Measurements from ENCODE around the gene IRAK2. TPM values are rescaled to one million over a fixed set of nuclear protein-coding genes. Genes with fewer than 3 reads are reported as not detected.

The IRAK2 gene
- total RNA-seq, 1 experiment from 2014 or later = 25.1 TPM

DNA sequence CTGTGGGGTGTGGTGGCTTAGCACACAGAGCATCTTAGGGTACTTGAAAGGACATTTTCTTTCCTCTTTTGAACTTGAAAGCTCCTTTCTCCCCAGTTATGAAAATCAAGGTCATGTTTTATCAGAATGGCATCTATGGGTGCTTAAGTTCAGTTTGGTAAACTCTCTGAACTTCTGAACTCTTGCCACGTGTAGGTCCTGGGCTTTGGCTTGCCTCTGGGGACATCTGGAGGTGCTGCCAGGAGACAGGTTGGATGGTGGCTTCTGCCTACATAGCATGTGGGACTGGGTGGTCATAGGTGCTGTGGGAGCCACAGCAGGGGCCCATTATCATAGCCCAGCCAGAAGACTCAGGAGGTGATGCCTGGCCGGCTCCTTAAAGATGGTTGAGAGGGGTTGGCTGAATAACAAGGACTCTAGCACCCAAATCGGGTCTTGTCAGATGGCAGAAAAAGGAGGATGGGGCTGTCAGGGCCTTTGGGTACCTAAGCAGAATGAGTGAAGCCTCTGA is 112.5 kb downstream of the IRAK2 start:
- Histone ChIP-seq H3K4me3 (ENCODE audit: low read depth in 2 of 2, low read length in 2 of 2) (no peak overlapping the region), H3K9me3 (ENCODE audit: control insufficient read depth, insufficient read depth, low read depth, low read length) (no peaks in the 10 kb centered on the region), H3K4me1 (ENCODE audit: control insufficient read depth, insufficient read depth, low read length) (no peaks in the 10 kb centered on the region), H3K27ac (ENCODE audit: low read length) (no peak overlapping the region), H3K36me3 (ENCODE audit: control insufficient read depth, insufficient read depth, low read length) (0 out of 2 replicates have a peak, but pooled peaks cover 2% of the 10 kb centered on the region), H3K27me3 (ENCODE audit: control insufficient read depth, insufficient read depth, low read length) (no peaks in the 10 kb centered on the region)
- CTCF ChIA-PET = no interaction called here
- in situ Hi-C loops (cut with HindIII; ENCODE audit: low pct_unique_long_range_greater_than_20kb, low sequenced_read_pairs) (no loop called here), intact Hi-C loops (cut with micrococcal nuclease; ENCODE audit: unreplicated experiment) (no loop called here)
- DNase-seq (ENCODE audit: low read depth, low spot score) (no peak), ATAC-seq (no peak)
- no TSS peak for BruUV-seq (replicated peaks)
- TF ChIP-seq TCF7L2 (IDR thresholded peaks at IDR 0.05; ENCODE audit: low read depth, low read length) = no peak
- TF ChIP-seq CTCF (IDR thresholded peaks at IDR 0.05) = no peak
- TF ChIP-seq POLR2AphosphoS5 (IDR thresholded peaks at IDR 0.05; ENCODE audit: low read depth, low read length) = no peak
- TF ChIP-seq SIN3A (IDR thresholded peaks at IDR 0.05; ENCODE audit: borderline replicate concordance, insufficient read depth, low read depth, low read length) = no peak
- TF ChIP-seq, protein P1, sequence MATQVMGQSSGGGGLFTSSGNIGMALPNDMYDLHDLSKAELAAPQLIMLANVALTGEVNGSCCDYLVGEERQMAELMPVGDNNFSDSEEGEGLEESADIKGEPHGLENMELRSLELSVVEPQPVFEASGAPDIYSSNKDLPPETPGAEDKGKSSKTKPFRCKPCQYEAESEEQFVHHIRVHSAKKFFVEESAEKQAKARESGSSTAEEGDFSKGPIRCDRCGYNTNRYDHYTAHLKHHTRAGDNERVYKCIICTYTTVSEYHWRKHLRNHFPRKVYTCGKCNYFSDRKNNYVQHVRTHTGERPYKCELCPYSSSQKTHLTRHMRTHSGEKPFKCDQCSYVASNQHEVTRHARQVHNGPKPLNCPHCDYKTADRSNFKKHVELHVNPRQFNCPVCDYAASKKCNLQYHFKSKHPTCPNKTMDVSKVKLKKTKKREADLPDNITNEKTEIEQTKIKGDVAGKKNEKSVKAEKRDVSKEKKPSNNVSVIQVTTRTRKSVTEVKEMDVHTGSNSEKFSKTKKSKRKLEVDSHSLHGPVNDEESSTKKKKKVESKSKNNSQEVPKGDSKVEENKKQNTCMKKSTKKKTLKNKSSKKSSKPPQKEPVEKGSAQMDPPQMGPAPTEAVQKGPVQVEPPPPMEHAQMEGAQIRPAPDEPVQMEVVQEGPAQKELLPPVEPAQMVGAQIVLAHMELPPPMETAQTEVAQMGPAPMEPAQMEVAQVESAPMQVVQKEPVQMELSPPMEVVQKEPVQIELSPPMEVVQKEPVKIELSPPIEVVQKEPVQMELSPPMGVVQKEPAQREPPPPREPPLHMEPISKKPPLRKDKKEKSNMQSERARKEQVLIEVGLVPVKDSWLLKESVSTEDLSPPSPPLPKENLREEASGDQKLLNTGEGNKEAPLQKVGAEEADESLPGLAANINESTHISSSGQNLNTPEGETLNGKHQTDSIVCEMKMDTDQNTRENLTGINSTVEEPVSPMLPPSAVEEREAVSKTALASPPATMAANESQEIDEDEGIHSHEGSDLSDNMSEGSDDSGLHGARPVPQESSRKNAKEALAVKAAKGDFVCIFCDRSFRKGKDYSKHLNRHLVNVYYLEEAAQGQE (IDR thresholded peaks at IDR 0.05; ENCODE audit: insufficient read depth in 1 of 2, low read depth in 2 of 2, low read length in 1 of 2) = no peak
- POLR2A ChIA-PET = no interaction called here

GRCh38 chr3:10278501-10278900 is 113.8 kb downstream of the IRAK2 start:
- ATAC-seq = no peak
- Histone ChIP-seq H3K4me1 (ENCODE audit: control insufficient read depth, insufficient read depth, low read length) (no peaks in the 10 kb centered on the region), H3K27me3 (ENCODE audit: control insufficient read depth, insufficient read depth, low read length) (no peaks in the 10 kb centered on the region), H3K27ac (ENCODE audit: low read length) (no peak overlapping the region), H3K36me3 (ENCODE audit: control insufficient read depth, insufficient read depth, low read length) (peaks cover 6% of the 10 kb centered on the region; the same call in 1 of the 2 replicates), H3K9me3 (ENCODE audit: control insufficient read depth, insufficient read depth, low read depth, low read length) (no peaks in the 10 kb centered on the region), H3K4me3 (ENCODE audit: low read depth in 2 of 2, low read length in 2 of 2) (no peak overlapping the region)
- in situ Hi-C loops (cut with HindIII; ENCODE audit: low pct_unique_long_range_greater_than_20kb, low sequenced_read_pairs) = no loop called here
- DNase-seq (ENCODE audit: low read depth, low spot score) = no peak
- intact Hi-C loops (cut with micrococcal nuclease; ENCODE audit: unreplicated experiment) = no loop called here
- POLR2A ChIA-PET = no interaction called here
- BruUV-seq (replicated peaks) = no TSS peak
- CTCF ChIA-PET = no interaction called here
- TF ChIP-seq, protein P1 (IDR thresholded peaks at IDR 0.05; ENCODE audit: insufficient read depth in 1 of 2, low read depth in 2 of 2, low read length in 1 of 2) = no peak
- no peak for TF ChIP-seq TCF7L2 (IDR thresholded peaks at IDR 0.05; ENCODE audit: low read depth, low read length)
- no peak for TF ChIP-seq CTCF (IDR thresholded peaks at IDR 0.05)
- TF ChIP-seq SIN3A (IDR thresholded peaks at IDR 0.05; ENCODE audit: borderline replicate concordance, insufficient read depth, low read depth, low read length) = no peak
- TF ChIP-seq POLR2AphosphoS5 (IDR thresholded peaks at IDR 0.05; ENCODE audit: low read depth, low read length) = no peak

All from Panc1 (cell line).